ENCODE results near the gene SPAG16. TPM values are rescaled to one million over a fixed set of nuclear protein-coding genes. Genes with fewer than 3 reads are reported as not detected.

SPAG16 gene
- total RNA-seq, 1 donor from 2014 or later = 16.7 TPM

- no peak overlapping the region for H3K27ac Mint-ChIP-seq (ENCODE audit: unreplicated experiment)
- DNase-seq (ENCODE audit: low read depth) = no peak
- Histone ChIP-seq H2AFZ (ENCODE audit: low read depth, low read length) (no peak overlapping the region), H3K4me3 (ENCODE audit: insufficient read depth, low read depth, low read length) (no peak overlapping the region), H3K9ac (ENCODE audit: low read length) (no peak overlapping the region), H3K4me1 (ENCODE audit: insufficient read depth, low read length) (no peaks in the 10 kb centered on the region), H3K27ac (ENCODE audit: low read depth, low read length) (no peak overlapping the region), H3K27me3 (ENCODE audit: insufficient read depth, low read length) (no peaks in the 10 kb centered on the region), H4K20me1 (ENCODE audit: insufficient read depth, low read length) (no peaks in the 10 kb centered on the region), H3K4me2 (ENCODE audit: low read length) (no peak overlapping the region), H3K36me3 (ENCODE audit: insufficient read depth, low read length) (no peaks in the 10 kb centered on the region), H3K79me2 (ENCODE audit: insufficient read depth, low read length) (no peaks in the 10 kb centered on the region), H3K9me3 (ENCODE audit: insufficient read depth, low read depth, low read length) (no peaks in the 10 kb centered on the region)
- TF ChIP-seq EZH2 (IDR thresholded peaks at IDR 0.05; ENCODE audit: insufficient read depth, low read length) (no peak), CTCF (IDR thresholded peaks at IDR 0.05; ENCODE audit: insufficient read depth, low read depth, low read length) (no peak)
- FAIRE-seq = no peak
- no peaks in the 10 kb centered on the region for H3K36me3 Mint-ChIP-seq (ENCODE audit: low read depth, unreplicated experiment)
- H3K4me3 Mint-ChIP-seq (ENCODE audit: unreplicated experiment) = no peak overlapping the region
- no peaks in the 10 kb centered on the region for H3K4me1 Mint-ChIP-seq (ENCODE audit: low read depth, unreplicated experiment)
- H3K9me3 Mint-ChIP-seq (ENCODE audit: unreplicated experiment) = peaks cover 3% of the 10 kb centered on the region
- H3K27me3 Mint-ChIP-seq (ENCODE audit: low read depth, unreplicated experiment) = no peaks in the 10 kb centered on the region
Observed at GRCh38 chr2:214451516-214452275, 1167.4 kb downstream of the SPAG16 start.

Small RNAs within 50 kb of the gene (microRNA-seq; reads per million reads assigned to microRNA genes)
- not detected for gene MIR4438

Other genes starting within 250 kb of the SPAG16 start
- 9.9 and 15.5 TPM in 2 replicates for gene IKZF2, start 132.9 kb upstream of the SPAG16 start, total RNA-seq

All from astrocyte (in vitro differentiated cells and primary cell).